ENCODE data around the gene NLRC3.

GRCh38 chr16:3494386-3494973 is 82.7 kb downstream of the NLRC3 start:
- no peak for TF ChIP-seq CTCF (IDR thresholded peaks at IDR 0.05)
- no peak for TF ChIP-seq POLR2A (IDR thresholded peaks at IDR 0.05)

Measured in testis (tissue), 2 donors.